Uterus (tissue), 4 donors: Measurements from ENCODE around the gene NPIPB9. TPM values are rescaled to one million over a fixed set of nuclear protein-coding genes. Genes with fewer than 3 reads are reported as not detected.
A peak's percentile ranks its signal among the peaks of the same experiment; 100 is the strongest.

ENCODE experiments used
- DNase-seq, 2 donors: peaks; one replicate each; pipeline ENCODE4 v3.0.0-alpha.2; 2019 to 2020
- H3K27ac ChIP-seq, 2 donors: fragments of 200-600 bp; sonication (generic); 1 replicate in 1 of 2; 2 replicates in 1 of 2; pipeline ENCODE4 v1.5.1; 2016 to 2018
- H3K27me3 ChIP-seq, 2 donors: fragments of 200-600 bp; sonication (generic); one replicate each; pipeline ENCODE4 v1.5.1; 2018 to 2019; ENCODE audit warnings: control low read depth in 1 of 2
- H3K36me3 ChIP-seq, 2 donors: fragments of 200-600 bp; sonication (generic); one replicate each; pipeline ENCODE4 v1.5.1; 2019; ENCODE audit warnings: control low read depth in 1 of 2
- H3K4me1 ChIP-seq, 2 donors: fragments of 200-600 bp; sonication (generic); one replicate each; pipeline ENCODE4 v1.5.1; 2018 to 2019; ENCODE audit warnings: control low read depth in 1 of 2
- H3K4me3 ChIP-seq, 2 donors: fragments of 200-600 bp; sonication (generic); 1 replicate in 1 of 2; 2 replicates in 1 of 2; pipeline ENCODE4 v1.5.1; 2018 to 2019; ENCODE audit warnings: mild to moderate bottlenecking in 1 of 2
- H3K9me3 ChIP-seq, 2 donors: fragments of 200-600 bp; sonication (generic); one replicate each; pipeline ENCODE4 v1.5.1; 2019; ENCODE audit warnings: control low read depth in 1 of 2
- CTCF ChIP-seq, 4 experiments: fragments of 200-600 bp in 2 of 4; fragments of 450-650 bp in 2 of 4; sonication (generic) in 2 of 4; IDR thresholded peaks; one replicate each; pipeline ENCODE4 v1.5.1; 2016 to 2019; ENCODE audit warnings: antibody characterized with exemption in 4 of 4, mild to moderate bottlenecking in 2 of 4, moderate library complexity in 1 of 4
- POLR2A ChIP-seq, 2 donors: fragments of 450-650 bp; IDR thresholded peaks; one replicate each; pipeline ENCODE4 v1.6.1; 2016; ENCODE audit warnings: antibody characterized with exemption in 2 of 2, mild to moderate bottlenecking in 1 of 2, moderate library complexity in 1 of 2
- intact Hi-C: fragments of 100-400 bp; cut with DNase I; formaldehyde crosslinking; loops from one replicate; pipeline ENCODE4 v1.15.1; 2023; ENCODE audit warnings: low total_unique reads
- microRNA-seq: library from miRNA; unstranded; fragments of <30 nt; microRNA quantifications from one replicate; pipeline ENCODE4, GENCODE V29; 2016; ENCODE audit warnings: borderline microRNAs expressed, borderline replicate concordance
- small RNA-seq: library from RNA; depleted of rRNA; stranded (forward); fragments of <200 nt; gene quantifications from one replicate; pipeline ENCODE3, GENCODE V24; 2016
- total RNA-seq, 4 donors: library from RNA; depleted of rRNA in 3 of 4; stranded (reverse); fragments of >200 nt in 3 of 4; gene quantifications; one replicate each; pipeline versions ENCODE4 v1.1.0 to v1.2.4, GENCODE V29; 2014 to 2023
- donor health status: DM: yes; HTN: yes; CAD: no.

The NPIPB9 gene
- total RNA-seq, 4 donors from 2014 or later = 2.4 to 9.8 (median 6.7) TPM

GRCh38 chr16:28821874-28822519 lies 70.4 kb downstream of the NPIPB9 start:
- no peak for DNase-seq
- no peaks in the 10 kb centered on the region for H3K27me3 ChIP-seq
- TF ChIP-seq CTCF (IDR thresholded peaks at IDR 0.05) = no peak
- TF ChIP-seq POLR2A (IDR thresholded peaks at IDR 0.05) = no peak
- peaks cover 0 to 12% of the 10 kb centered on the region in 2 donors for H3K4me1 ChIP-seq
- H3K9me3 ChIP-seq = no peaks in the 10 kb centered on the region
- no peaks in the 10 kb centered on the region for H3K36me3 ChIP-seq
- intact Hi-C loops = no loop called here
- H3K4me3 ChIP-seq = peak overlapping the region; percentile 94 to 97
- H3K27ac ChIP-seq = peak overlapping the region; percentile 94 to 100

Small RNA genes lying within 50 kb of the gene (microRNA-seq; reads per million reads assigned to microRNA genes)
- not detected for gene MIR6862-2

Small RNA genes lying within 50 kb of the gene (small RNA-seq; reads per million reads assigned to genes)
- not detected for gene MIR6862-2

Other genes with a start within 250 kb of the NPIPB9 start
- gene IL27, start 245.0 kb upstream of the NPIPB9 start, total RNA-seq = not detected
- 10 to 100 TPM in 3 of 4 donors, 1 to 10 TPM in 1; 7.3 to 81.1 (median 18.4) TPM for gene NUPR1, start 212.8 kb upstream of the NPIPB9 start, total RNA-seq
- 10 to 100 TPM; 13.2 to 45.3 (median 29.1) TPM for gene SGF29, start 197.9 kb upstream of the NPIPB9 start, total RNA-seq
- gene SULT1A2, start 154.7 kb upstream of the NPIPB9 start, total RNA-seq = under 1 TPM in 2 of 4 donors, not detected in 2; 0.41 to 0.46 TPM
- gene SULT1A1, start 141.7 kb upstream of the NPIPB9 start, total RNA-seq = 10 to 100 TPM in 2 of 4 donors, 1 to 10 TPM in 2; 2.8 to 30.3 (median 8.5) TPM
- 1 to 10 TPM in 1 of 4 donors, not detected in 3; 8.1 TPM for gene NPIPB8, start 113.7 kb upstream of the NPIPB9 start, total RNA-seq
- 100 to 1,000 TPM in 3 of 4 donors, 10 to 100 TPM in 1; 52.8 to 426 (median 286) TPM for gene EIF3C, start 40.3 kb upstream of the NPIPB9 start, total RNA-seq
- 100 to 1,000 TPM in 1 of 4 donors, 10 to 100 TPM in 2, 1 to 10 TPM in 1; 7.2 to 130 (median 35.0) TPM for gene ATXN2L, start 71.2 kb downstream of the NPIPB9 start, total RNA-seq
- gene TUFM, start 94.6 kb downstream of the NPIPB9 start, total RNA-seq = 10 to 100 TPM; 48.3 to 92.9 (median 61.6) TPM
- gene SH2B1, start 112.1 kb downstream of the NPIPB9 start, total RNA-seq = 10 to 100 TPM in 3 of 4 donors, 1 to 10 TPM in 1; 9.1 to 63.3 (median 21.4) TPM
- 1 to 10 TPM in 1 of 4 donors, not detected in 3; 1.6 TPM for gene ATP2A1, start 126.7 kb downstream of the NPIPB9 start, total RNA-seq
- gene RABEP2, start 173.5 kb downstream of the NPIPB9 start, total RNA-seq = 10 to 100 TPM in 2 of 4 donors, 1 to 10 TPM in 2; 4.9 to 41.1 (median 9.3) TPM
- 1 to 10 TPM in 1 of 4 donors, not detected in 3; 1.5 TPM for gene CD19, start 180.2 kb downstream of the NPIPB9 start, total RNA-seq
- 10 to 100 TPM; 10.3 to 40.8 (median 16.6) TPM for gene NFATC2IP, start 199.2 kb downstream of the NPIPB9 start, total RNA-seq
- gene SPNS1, start 223.0 kb downstream of the NPIPB9 start, total RNA-seq = 10 to 100 TPM in 3 of 4 donors, 1 to 10 TPM in 1; 7.4 to 74.3 (median 25.3) TPM
- gene LAT, start 233.3 kb downstream of the NPIPB9 start, total RNA-seq = 10 to 100 TPM in 1 of 4 donors, 1 to 10 TPM in 2, under 1 TPM in 1; 0.97 to 12.6 (median 3.0) TPM